Keratinocyte (primary cell): ENCODE data around the gene PDIA2.

Source experiments
- CTCF ChIP-seq, 3 experiments: IDR thresholded peaks in 1 of 3; conservative IDR thresholded peaks in 1 of 3; optimal IDR thresholded peaks in 1 of 3; 2 replicates in 2 of 3; 3 replicates in 1 of 3; pipeline versions ENCODE3 to v1.5.1; 2011; ENCODE audit warnings: low read length in 3 of 3, mild to moderate bottlenecking in 3 of 3, moderate library complexity in 2 of 3, control low read depth in 1 of 3, inconsistent platforms in 1 of 3; ENCODE audit not compliant: insufficient read depth in 2 of 3; ENCODE audit errors: extremely low read depth in 1 of 3
- EZH2 ChIP-seq: IDR thresholded peaks from one replicate; pipeline ENCODE4 v1.6.1; 2012; ENCODE audit warnings: inconsistent platforms, mild to moderate bottlenecking, low read length, moderate library complexity

GRCh38 chr16:321532-321931 lies 38.6 kb downstream of the PDIA2 start:
- no peak for TF ChIP-seq CTCF (optimal IDR thresholded peaks at IDR 0.05 in 1 of 3, IDR thresholded peaks at IDR 0.05 in 1 of 3, conservative IDR thresholded peaks at IDR 0.05 in 1 of 3; ENCODE audit: extremely low read depth in 1 of 3, insufficient read depth in 2 of 3, low read length in 3 of 3)
- TF ChIP-seq EZH2, result no peak
